HCT116 (cell line): ENCODE results near the gene FREM3. TPM values are rescaled to one million over a fixed set of nuclear protein-coding genes. Genes with fewer than 3 reads are reported as not detected.

Experiments
- ATAC-seq: fragments of 200-7000 bp; cut with Tn5 transposase; 2 replicates; pipeline ENCODE4 v1.9.1; 2020; ENCODE audit warnings: mild to moderate bottlenecking, moderate library complexity
- BruUV-seq: library from RNA; stranded (reverse); fragments of 400-500 nt; replicated peaks from 2 replicates; lab custom pipeline; 2021; lab: Mats Ljungman, UMichigan
- CTCF ChIA-PET: fragments of 300-600 bp; sonication (Branson Sonifier 250); formaldehyde crosslinking; loops from one replicate; lab custom pipeline; 2021; ENCODE audit warnings: antibody characterized with exemption; lab: Charles Lee
- POLR2A ChIA-PET: fragments of 300-600, 350-600 bp; sonication (Branson Sonifier 250); formaldehyde crosslinking; loops from one replicate; lab custom pipeline; 2021; ENCODE audit warnings: antibody characterized with exemption; lab: Charles Lee
- RAD21 ChIA-PET, 2 experiments: fragments of 300-600 bp; sonication (Branson Sonifier 250); formaldehyde crosslinking; loops; one replicate each; lab custom pipeline; 2023; ENCODE audit warnings: low total read pairs in 2 of 2; ENCODE audit not compliant: uncharacterized antibody in 2 of 2, unreplicated experiment in 2 of 2, low non-redundant PET in 1 of 2; lab: Charles Lee
- DNase-seq: peaks from one replicate; pipeline ENCODE4 v3.0.0-alpha.2; 2010; ENCODE audit warnings: low read depth, low spot score
- H2AFZ ChIP-seq: fragments of 200-600 bp; shearing (Covaris generic), sonication (generic); 2 replicates; pipeline ENCODE4 v1.6.1; 2017; ENCODE audit warnings: low read depth, mixed run types, mixed read lengths, antibody characterized with exemption, low read length; ENCODE audit not compliant: poor library complexity, severe bottlenecking
- H3K27ac ChIP-seq: 2 replicates; pipeline ENCODE4 v1.5.1; 2012; ENCODE audit warnings: low read depth, low read length
- H3K27me3 ChIP-seq: fragments of 200-600 bp; sonication (generic); 2 replicates; pipeline ENCODE4 v1.6.1; 2016; ENCODE audit warnings: mixed run types, low read length, mixed read lengths; ENCODE audit not compliant: insufficient read depth
- H3K36me3 ChIP-seq, 2 experiments: fragments of 200-500 bp in 1 of 2; fragments of 200-600 bp in 1 of 2; sonication (Bioruptor generic) in 1 of 2; sonication (generic) in 1 of 2; 2 replicates each; pipeline versions ENCODE4 v1.5.1 to v1.6.1; 2014 to 2016; ENCODE audit warnings: low read length in 2 of 2, inconsistent platforms in 1 of 2, mixed read lengths in 1 of 2, mixed run types in 1 of 2; ENCODE audit not compliant: insufficient read depth in 2 of 2, control insufficient read depth in 1 of 2
- H3K4me1 ChIP-seq, 2 experiments: fragments of 200-600 bp in 1 of 2; sonication (generic) in 1 of 2; 2 replicates each; pipeline versions ENCODE4 v1.5.1 to v1.6.1; 2012 to 2017; ENCODE audit warnings: low read length in 2 of 2, inconsistent platforms in 1 of 2, mild to moderate bottlenecking in 1 of 2, mixed read lengths in 1 of 2, mixed run types in 1 of 2, moderate library complexity in 1 of 2; ENCODE audit not compliant: insufficient read depth in 2 of 2, control insufficient read depth in 1 of 2
- H3K4me2 ChIP-seq: fragments of 200-600 bp; sonication (generic); 2 replicates; pipeline ENCODE4 v1.6.1; 2017; ENCODE audit warnings: mixed run types, low read length, mixed read lengths
- H3K4me3 ChIP-seq, 2 experiments: fragments of 200-600 bp in 1 of 2; sonication (generic) in 1 of 2; replicated peaks in 1 of 2; 2 replicates each; pipeline ENCODE4 v1.5.1; 2011 to 2016; ENCODE audit warnings: low read length in 2 of 2, control low read depth in 1 of 2, low read depth in 1 of 2, mild to moderate bottlenecking in 1 of 2, mixed read lengths in 1 of 2, mixed run types in 1 of 2
- H3K79me2 ChIP-seq: fragments of 200-600 bp; sonication (generic); 2 replicates; pipeline ENCODE4 v1.6.1; 2017; ENCODE audit warnings: mild to moderate bottlenecking, mixed run types, low read length, moderate library complexity, mixed read lengths; ENCODE audit not compliant: insufficient read depth
- H3K9ac ChIP-seq: fragments of 200-600 bp; sonication (generic); 2 replicates; pipeline ENCODE4 v1.6.1; 2016; ENCODE audit warnings: low read length, mixed read lengths
- H3K9me2 ChIP-seq: fragments of 200-600 bp; sonication (generic), shearing (Covaris generic); 2 replicates; pipeline ENCODE4 v1.6.1; 2017; ENCODE audit warnings: mixed run types, mild to moderate bottlenecking, moderate library complexity; ENCODE audit not compliant: insufficient read depth
- H3K9me3 ChIP-seq, 2 experiments: fragments of 200-500 bp in 1 of 2; fragments of 200-600 bp in 1 of 2; sonication (Bioruptor generic) in 1 of 2; sonication (generic) in 1 of 2; 2 replicates each; pipeline ENCODE4 v1.6.1; 2014 to 2017; ENCODE audit warnings: low read length in 2 of 2, mixed read lengths in 2 of 2, inconsistent platforms in 1 of 2, low read depth in 1 of 2, mild to moderate bottlenecking in 1 of 2, mixed run types in 1 of 2, moderate library complexity in 1 of 2; ENCODE audit not compliant: control insufficient read depth in 1 of 2, insufficient read depth in 1 of 2
- H4K20me1 ChIP-seq: fragments of 200-600 bp; sonication (generic), shearing (Covaris generic); 2 replicates; pipeline ENCODE4 v1.6.1; 2017; ENCODE audit warnings: mixed run types, mild to moderate bottlenecking, moderate library complexity; ENCODE audit not compliant: insufficient read depth
- EGR1 ChIP-seq: IDR thresholded peaks from 2 replicates; pipeline ENCODE4 v1.6.1; 2012; ENCODE audit warnings: low read depth
- EZH2 ChIP-seq: fragments of 200-600 bp; sonication (generic); IDR thresholded peaks from 2 replicates; pipeline ENCODE4 v1.6.1; 2017; ENCODE audit warnings: antibody characterized with exemption, mixed run types
- FOSL1 ChIP-seq: IDR thresholded peaks from 2 replicates; pipeline ENCODE4 v1.6.1; 2012; ENCODE audit warnings: low read depth
- RAD21 ChIP-seq: IDR thresholded peaks from 2 replicates; pipeline ENCODE4 v1.6.1; 2012; ENCODE audit warnings: low read depth, mild to moderate bottlenecking
- SIN3A ChIP-seq: IDR thresholded peaks from 2 replicates; pipeline ENCODE4 v1.6.1; 2012; ENCODE audit warnings: low read depth
- SP1 ChIP-seq: IDR thresholded peaks from 2 replicates; pipeline ENCODE4 v1.6.1; 2012; ENCODE audit warnings: low read depth
- SRF ChIP-seq: IDR thresholded peaks from 2 replicates; pipeline ENCODE4 v1.6.1; 2012; ENCODE audit warnings: low read depth
- YY1 ChIP-seq: IDR thresholded peaks from 2 replicates; pipeline ENCODE4 v1.6.1; 2011; ENCODE audit warnings: low read length, low read depth, moderate library complexity, mild to moderate bottlenecking; ENCODE audit not compliant: insufficient replicate concordance; ENCODE audit errors: extremely low read depth
- ZNF274 ChIP-seq: fragments of 200-500 bp; sonication (Bioruptor generic); IDR thresholded peaks from 2 replicates; pipeline ENCODE4 v1.6.1; 2014; ENCODE audit warnings: mild to moderate bottlenecking, low read depth, low read length, inconsistent platforms
- intact Hi-C: fragments of 100-400 bp; cut with micrococcal nuclease; formaldehyde crosslinking; loops from 2 replicates; pipeline ENCODE4 v1.10.0; 2022
- total RNA-seq: library from RNA; stranded (reverse); gene quantifications from one replicate; pipeline ENCODE4 v1.2.1, GENCODE V29; 2021; ENCODE audit not compliant: unreplicated experiment
- TF ChIP-seq, protein P1 (sequence below): IDR thresholded peaks from 2 replicates; pipeline ENCODE4 v1.6.1; 2012
- TF ChIP-seq, protein P2 (sequence below): IDR thresholded peaks from 2 replicates; pipeline ENCODE4 v1.6.1; 2011; ENCODE audit warnings: mild to moderate bottlenecking, low read length, moderate library complexity; ENCODE audit not compliant: insufficient replicate concordance; ENCODE audit errors: extremely low read depth
- TF ChIP-seq, protein P3 (sequence below): IDR thresholded peaks from 2 replicates; pipeline ENCODE4 v1.6.1; 2012; ENCODE audit warnings: low read depth

The FREM3 gene
- total RNA-seq, 1 experiment from 2014 or later: not detected

DNA sequence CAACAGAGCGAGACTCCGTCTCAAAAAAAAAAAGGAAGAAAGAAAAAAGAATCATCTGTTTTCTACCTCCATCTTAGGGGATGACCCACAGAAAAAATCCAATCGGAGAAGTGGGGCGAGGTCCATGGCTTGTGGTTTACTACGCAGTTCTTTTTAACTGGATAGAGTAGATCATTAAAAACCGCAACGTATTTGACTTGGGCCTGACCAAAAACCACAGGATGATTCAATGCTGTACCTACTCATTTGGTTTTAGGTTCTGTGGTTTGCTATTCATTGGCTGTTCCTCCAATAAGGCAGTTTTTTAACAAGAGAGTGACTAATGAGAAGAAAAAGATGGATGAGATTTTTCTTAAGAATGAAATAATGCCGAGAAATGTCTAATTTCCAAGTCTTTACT lies 83.7 kb downstream of the FREM3 start:
- H3K27ac ChIP-seq: no peak overlapping the region
- ChIA-PET RAD21 (no interaction called here), CTCF (no interaction called here), POLR2A (no interaction called here)
- H3K79me2 ChIP-seq: no peaks in the 10 kb centered on the region
- no peak overlapping the region for H3K4me3 ChIP-seq
- no peaks in the 10 kb centered on the region for H3K36me3 ChIP-seq
- BruUV-seq: no TSS peak
- no peak for TF ChIP-seq ZNF274
- TF ChIP-seq, protein P1, sequence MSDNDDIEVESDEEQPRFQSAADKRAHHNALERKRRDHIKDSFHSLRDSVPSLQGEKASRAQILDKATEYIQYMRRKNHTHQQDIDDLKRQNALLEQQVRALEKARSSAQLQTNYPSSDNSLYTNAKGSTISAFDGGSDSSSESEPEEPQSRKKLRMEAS: no peak
- no peak for TF ChIP-seq FOSL1
- TF ChIP-seq, protein P2, sequence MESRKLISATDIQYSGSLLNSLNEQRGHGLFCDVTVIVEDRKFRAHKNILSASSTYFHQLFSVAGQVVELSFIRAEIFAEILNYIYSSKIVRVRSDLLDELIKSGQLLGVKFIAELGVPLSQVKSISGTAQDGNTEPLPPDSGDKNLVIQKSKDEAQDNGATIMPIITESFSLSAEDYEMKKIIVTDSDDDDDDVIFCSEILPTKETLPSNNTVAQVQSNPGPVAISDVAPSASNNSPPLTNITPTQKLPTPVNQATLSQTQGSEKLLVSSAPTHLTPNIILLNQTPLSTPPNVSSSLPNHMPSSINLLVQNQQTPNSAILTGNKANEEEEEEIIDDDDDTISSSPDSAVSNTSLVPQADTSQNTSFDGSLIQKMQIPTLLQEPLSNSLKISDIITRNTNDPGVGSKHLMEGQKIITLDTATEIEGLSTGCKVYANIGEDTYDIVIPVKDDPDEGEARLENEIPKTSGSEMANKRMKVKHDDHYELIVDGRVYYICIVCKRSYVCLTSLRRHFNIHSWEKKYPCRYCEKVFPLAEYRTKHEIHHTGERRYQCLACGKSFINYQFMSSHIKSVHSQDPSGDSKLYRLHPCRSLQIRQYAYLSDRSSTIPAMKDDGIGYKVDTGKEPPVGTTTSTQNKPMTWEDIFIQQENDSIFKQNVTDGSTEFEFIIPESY: no peak
- no peak for TF ChIP-seq SRF
- no peak for TF ChIP-seq SP1
- TF ChIP-seq EGR1: no peak
- no peak overlapping the region for H2AFZ ChIP-seq
- H3K27me3 ChIP-seq: peaks cover 9% of the 10 kb centered on the region; the same call in 1 of the 2 replicates
- intact Hi-C loops: no loop called here
- no peak for ATAC-seq
- no peak for DNase-seq
- H3K4me2 ChIP-seq: no peak overlapping the region
- no peaks in the 10 kb centered on the region for H3K4me1 ChIP-seq
- H4K20me1 ChIP-seq: no peaks in the 10 kb centered on the region
- no peaks in the 10 kb centered on the region for H3K9me2 ChIP-seq
- no peaks in the 10 kb centered on the region for H3K9me3 ChIP-seq
- no peak overlapping the region for H3K9ac ChIP-seq

DNA sequence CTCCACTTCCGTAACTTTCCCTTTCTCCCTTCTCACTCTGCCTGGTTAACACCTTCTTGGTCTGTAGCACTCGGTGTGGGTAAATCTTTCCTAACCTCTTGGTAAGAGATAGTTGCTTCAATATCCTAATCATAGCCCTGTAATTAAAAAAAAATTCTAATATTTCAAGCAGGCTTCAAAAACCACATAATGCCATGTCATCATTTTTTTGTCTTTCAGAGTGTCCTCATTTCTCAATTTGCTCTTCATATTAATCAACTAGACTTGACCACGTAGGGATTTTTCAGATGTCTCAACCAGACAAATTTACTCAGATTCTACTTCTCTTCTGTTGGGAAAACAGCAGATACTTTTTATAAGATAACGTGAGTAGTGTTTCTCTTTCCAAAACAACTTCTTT lies 91.0 kb downstream of the FREM3 start:
- no peak overlapping the region for H3K27ac ChIP-seq
- DNase-seq (no peak), ATAC-seq (no peak)
- no TSS peak for BruUV-seq
- H3K36me3 ChIP-seq: no peaks in the 10 kb centered on the region
- H3K9ac ChIP-seq: no peak overlapping the region
- H2AFZ ChIP-seq: no peak overlapping the region
- H3K27me3 ChIP-seq: peaks cover 9% of the 10 kb centered on the region; the same call in 1 of the 2 replicates
- no peaks in the 10 kb centered on the region for H4K20me1 ChIP-seq
- H3K4me3 ChIP-seq: no peak overlapping the region
- H3K9me2 ChIP-seq: no peaks in the 10 kb centered on the region
- ChIA-PET POLR2A (no interaction called here), CTCF (no interaction called here), RAD21 (no interaction called here)
- intact Hi-C loops: no loop called here
- H3K4me1 ChIP-seq: no peaks in the 10 kb centered on the region
- TF ChIP-seq, protein P2: no peak
- TF ChIP-seq ZNF274 (no peak), EGR1 (no peak), YY1 (no peak), FOSL1 (no peak), RAD21 (no peak), EZH2 (no peak), SIN3A (no peak)
- TF ChIP-seq, protein P3, sequence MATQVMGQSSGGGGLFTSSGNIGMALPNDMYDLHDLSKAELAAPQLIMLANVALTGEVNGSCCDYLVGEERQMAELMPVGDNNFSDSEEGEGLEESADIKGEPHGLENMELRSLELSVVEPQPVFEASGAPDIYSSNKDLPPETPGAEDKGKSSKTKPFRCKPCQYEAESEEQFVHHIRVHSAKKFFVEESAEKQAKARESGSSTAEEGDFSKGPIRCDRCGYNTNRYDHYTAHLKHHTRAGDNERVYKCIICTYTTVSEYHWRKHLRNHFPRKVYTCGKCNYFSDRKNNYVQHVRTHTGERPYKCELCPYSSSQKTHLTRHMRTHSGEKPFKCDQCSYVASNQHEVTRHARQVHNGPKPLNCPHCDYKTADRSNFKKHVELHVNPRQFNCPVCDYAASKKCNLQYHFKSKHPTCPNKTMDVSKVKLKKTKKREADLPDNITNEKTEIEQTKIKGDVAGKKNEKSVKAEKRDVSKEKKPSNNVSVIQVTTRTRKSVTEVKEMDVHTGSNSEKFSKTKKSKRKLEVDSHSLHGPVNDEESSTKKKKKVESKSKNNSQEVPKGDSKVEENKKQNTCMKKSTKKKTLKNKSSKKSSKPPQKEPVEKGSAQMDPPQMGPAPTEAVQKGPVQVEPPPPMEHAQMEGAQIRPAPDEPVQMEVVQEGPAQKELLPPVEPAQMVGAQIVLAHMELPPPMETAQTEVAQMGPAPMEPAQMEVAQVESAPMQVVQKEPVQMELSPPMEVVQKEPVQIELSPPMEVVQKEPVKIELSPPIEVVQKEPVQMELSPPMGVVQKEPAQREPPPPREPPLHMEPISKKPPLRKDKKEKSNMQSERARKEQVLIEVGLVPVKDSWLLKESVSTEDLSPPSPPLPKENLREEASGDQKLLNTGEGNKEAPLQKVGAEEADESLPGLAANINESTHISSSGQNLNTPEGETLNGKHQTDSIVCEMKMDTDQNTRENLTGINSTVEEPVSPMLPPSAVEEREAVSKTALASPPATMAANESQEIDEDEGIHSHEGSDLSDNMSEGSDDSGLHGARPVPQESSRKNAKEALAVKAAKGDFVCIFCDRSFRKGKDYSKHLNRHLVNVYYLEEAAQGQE: no peak
- no peaks in the 10 kb centered on the region for H3K79me2 ChIP-seq
- H3K4me2 ChIP-seq: no peak overlapping the region
- no peaks in the 10 kb centered on the region for H3K9me3 ChIP-seq
